ENCODE data around the gene MYL10.

Gene MYL10

DNA sequence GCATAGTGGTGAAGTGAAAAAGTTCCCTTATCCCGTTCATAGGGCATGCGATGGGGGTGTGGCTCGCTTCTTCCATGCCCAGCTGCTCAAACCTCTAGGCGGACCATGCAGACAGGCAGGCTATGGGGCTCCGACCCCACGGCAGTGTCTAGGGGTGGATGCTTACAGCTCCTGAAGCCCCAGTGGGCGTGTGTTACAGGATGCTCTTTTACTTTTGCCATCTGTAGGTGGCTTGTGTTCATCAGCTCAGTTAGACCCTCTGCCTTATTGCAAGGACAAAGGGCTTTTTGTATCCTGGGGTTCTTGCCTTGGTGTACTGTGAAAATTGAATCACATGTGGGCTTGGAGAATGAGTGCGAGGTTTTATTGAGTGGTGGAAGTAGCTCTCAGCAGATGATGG, at the start of gene MYL10:
Gene MYL10, minus strand, starts transcription at position 126 of the 400 bp plus-strand sequence. CDS start 178 bp downstream, outside the sequence.
- DNase-seq, result no peak

DNA sequence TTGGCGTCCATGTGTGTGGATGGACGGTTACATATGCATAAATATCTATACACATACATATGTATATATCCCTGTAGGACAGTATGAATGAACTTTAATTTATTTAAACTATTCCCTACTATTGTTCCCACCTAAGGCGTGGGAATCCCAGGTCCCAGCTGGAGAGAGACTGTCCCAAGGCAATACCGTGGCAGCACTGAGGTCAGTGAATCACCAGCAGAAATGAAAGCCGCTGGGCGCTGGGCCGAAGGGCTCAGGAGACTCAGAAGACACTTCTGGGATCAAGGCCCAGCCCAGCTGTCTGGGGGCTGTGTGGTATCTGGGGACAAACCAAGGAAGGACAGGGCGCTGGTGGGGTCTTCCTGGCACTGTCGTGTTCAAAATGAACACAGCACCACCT, 49.6 kb upstream of the MYL10 start:
- DNase-seq, result no peak

DNA sequence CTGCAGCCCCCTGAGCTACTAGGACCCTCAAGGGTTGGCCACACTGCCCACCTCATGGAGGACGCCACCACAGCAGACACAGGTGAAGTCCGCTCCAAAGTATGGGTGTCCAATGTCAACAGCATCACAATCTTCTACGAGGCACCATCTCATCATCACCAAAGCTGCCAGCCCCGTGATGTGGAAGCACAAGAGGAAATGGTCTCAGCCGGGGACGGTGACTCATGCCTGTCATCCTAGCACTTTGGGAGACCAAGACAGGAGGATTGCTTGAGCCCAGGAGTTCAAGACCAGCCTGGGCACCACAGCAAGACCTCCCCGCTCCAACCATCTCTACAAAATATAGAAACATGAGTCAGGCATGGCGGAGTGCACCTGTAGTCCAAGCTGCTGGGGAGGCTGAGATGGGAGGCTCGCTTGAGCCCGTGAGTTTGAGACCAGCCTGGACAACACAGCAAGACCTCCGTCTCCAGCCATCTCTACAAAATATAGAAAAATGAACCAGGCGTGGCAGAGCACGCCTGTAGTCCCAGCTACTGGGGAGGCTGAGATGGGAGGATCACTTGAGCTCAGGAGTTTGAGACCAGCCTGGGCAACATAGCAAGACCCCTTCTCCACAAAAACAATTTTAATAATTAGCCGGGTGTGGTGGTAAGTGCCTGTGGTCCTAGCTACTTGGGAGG, 48.8 kb upstream of the MYL10 start:
- no peak for DNase-seq

DNA sequence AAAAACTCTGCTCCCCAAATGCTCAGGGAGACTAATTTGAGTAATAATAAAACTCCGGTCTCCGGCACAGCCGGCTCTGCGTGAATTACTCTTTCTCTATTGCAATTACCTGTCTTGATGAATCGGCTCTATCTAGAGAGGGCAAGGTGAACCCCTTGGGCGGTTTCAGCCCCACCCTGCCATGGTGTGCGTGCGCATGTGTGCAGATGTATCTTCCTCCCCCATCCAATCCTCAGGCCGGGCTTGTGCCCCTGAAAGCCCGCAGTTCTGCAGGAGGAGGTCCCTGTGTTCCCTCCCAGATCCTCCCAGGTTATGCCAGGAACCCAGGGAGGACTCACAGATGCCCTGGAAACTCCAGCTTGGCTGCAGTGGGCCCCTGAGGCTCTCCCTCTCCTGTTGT, 48.3 kb upstream of the MYL10 start:
- DNase-seq, result no peak

DNA sequence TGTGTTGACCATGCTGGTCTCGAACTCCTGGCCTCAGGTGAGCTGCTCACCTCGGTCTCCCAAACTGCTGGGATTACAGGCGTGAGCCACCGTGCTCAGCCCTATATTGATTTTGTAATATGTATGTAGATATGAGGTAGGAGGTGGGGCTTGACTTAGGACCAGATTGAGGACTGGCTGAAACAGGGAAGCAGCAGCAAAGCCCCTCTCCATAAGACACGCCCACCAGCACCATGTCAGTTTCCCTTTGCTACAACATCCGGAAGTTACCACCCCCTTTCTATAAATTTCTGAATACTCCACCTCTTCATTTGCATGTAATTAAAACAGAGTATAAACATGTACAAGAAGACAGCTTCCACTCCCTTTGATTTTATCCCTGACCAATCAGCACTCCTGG, 47.9 kb upstream of the MYL10 start:
- DNase-seq, result no peak

DNA sequence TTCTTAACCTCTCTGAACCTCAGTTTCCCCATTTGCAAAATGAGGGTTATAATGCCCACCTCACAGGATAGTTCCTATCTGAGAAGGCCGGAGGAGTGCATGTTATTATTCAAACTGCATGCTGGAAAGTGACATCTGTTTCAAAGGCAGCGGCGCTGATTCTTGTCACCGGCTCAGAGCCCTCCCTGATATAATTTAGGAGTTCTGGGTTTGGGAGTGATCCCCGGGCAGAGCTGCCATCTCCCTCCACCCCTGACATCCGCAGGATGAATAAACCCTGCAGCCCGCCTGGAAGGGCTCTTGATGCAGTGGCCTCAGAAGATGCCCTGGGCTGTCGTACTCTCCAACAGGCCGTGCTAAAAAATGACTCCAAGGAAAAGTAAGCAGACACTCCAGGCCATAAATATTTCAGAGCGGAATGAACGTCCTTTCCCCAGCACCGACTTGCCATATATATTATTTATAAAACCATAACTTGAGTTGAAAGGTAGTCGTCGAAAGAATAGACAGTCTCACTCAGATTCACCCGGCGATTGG, 47.0 kb upstream of the MYL10 start:
- DNase-seq, result no peak

DNA sequence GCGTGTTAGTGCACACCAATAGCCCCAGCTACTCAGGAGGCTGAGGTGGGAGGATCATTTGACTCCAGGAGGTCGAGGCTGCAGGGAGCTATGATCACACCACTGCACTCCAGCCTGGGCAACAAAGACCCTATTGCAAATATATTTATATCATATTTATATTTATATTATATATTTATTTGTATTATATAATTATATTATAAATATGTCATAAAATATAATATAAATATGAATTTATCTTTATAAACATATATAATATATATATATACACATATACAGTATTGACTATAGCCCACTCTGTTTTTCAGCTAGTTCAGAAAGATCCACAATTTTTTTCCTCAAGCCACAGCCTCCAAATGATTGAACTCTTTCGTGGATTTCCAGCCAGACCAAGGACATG, 45.3 kb upstream of the MYL10 start:
- DNase-seq, result no peak

DNA sequence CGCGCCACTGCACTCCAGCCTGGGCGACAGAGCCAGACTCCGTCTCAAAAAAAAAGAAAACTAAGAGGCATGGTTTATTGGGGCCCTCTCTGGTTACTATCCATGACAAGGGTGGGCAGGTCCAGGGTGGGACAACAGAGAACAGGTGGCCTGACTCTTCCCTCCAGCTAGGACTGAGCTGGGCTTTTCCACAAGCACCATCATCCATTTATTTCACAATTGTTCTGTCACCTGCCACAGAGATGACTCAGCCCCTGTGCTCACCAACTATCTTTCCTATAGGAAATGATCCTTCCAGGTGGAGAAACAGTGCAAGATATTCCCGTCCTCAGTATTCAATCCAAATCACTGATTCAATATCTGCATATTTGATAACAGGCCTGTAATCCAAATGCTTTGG, 44.9 kb upstream of the MYL10 start:
- no peak for DNase-seq

DNA sequence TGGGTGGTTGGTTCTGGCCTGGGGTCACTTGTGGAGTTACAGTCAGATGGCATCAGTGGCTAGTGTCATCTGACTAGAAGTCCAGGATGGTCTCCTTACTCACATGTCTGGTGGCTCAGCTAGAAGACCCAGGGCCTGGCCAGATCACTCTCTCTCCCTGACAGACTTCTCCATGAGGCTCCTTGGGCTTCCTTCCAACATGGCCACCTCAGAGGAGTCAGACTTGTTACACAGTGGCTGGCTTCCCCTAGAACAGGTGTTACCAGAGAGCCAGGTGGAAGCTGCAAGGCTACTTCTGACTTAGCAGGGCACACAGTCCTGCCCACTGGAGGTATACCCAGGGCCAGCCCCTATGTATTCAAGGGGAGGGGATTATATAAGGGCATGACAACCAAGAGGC, 44.2 kb upstream of the MYL10 start:
- no peak for DNase-seq

DNA sequence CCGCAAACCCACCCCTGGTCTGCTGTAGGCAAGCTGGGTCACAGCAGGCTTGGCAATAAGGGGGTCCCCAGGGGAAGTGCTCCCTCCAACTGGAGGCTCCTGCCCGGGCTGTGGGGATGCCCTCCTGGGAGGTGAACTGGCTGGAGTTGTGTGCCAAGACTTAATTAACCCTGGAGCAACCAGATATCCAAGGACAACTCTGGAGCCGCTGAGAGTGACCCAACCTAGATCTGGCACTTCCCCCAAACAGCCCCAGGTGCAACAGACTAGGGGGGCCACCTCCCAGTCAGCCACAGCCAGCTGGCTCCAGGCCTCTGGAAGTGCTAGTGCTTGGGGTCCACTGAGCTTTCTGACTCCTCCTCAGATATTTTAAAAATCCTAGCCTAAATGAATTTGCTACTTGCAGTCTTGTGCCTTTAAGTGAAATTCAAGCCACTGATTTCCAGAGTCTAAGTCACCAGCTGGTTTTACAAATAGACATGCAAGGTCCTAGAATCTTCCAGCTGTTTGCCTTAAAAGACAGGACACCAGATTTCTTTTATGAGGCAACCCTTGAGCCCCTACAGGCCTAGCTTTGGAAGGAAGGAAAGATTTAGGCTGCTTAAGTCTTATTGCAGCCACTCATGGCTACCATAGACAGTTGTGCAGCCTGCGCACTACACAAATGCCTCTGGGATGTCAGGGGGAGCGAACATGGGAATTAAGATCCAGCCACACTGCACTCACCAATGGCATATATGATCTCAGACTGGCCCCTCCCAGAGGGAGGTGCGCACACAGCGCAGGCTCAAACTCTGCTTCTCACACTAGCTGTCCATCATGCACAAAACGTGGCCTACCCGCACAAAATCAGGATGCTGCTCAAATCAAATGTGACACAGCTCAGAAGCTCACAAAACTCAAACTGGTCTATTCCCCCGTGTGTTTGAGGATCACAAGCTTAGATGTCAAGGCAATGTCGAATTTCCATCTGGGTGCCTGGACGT, 42.6 kb upstream of the MYL10 start:
- no peak for DNase-seq

DNA sequence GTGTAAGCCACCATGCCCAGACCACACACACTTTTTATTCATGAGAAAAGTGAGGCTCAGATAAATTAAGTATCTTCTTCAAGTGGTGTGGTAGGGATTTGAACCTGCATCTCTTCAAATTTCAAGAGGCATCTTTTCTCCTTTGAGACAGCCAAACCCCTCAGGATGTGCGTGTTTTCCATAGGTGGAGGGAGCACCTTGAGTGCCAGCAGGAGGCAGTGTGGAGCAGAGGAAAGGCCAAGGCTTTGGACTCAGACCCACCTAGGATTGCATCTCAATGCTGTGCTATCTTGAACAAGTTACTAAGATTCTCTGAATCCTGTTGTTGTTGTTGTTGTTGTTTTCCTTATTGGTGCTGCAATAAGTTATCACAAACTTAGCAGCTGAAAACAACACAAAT, 40.2 kb upstream of the MYL10 start:
- no peak for DNase-seq

DNA sequence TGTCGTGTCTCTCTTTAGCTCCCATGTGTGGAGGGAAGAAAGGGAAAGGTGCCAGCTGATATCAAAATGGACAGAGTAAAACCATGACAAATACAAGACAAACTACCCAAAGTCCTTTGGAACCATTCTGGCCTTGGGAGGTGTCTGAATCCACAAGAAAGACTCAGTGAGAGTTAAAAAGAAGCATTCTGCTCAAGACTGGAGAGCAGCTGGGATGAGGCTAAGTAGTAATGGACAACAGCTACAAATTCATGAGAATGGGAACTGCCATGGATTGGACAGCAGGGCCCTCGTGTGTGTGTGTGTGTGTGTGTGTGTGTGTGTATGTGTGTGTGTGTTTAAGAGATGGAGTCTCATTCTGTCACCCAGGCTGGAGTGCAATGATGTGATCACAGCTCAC, 39.6 kb upstream of the MYL10 start:
- DNase-seq, result no peak

DNA sequence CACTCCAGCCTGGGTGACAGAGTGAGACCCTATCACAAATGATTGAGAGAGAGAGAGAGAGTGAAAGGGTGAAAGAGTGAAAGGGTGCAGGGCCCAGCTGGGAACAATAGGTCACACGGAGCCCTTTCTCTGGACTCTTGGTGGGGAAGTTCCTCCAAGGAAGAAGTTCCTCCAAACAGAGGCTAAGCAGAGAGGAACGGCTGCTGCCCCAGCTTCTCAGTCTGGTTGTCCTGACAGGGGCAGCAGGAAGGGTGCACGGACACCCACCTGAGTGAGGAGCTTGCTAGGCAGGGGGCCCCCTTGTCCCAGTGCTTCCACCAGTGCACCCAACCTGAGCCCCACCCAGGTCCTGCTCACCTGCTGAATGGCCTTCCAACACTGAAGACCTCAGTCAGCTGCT, 38.8 kb upstream of the MYL10 start:
- no peak for DNase-seq

DNA sequence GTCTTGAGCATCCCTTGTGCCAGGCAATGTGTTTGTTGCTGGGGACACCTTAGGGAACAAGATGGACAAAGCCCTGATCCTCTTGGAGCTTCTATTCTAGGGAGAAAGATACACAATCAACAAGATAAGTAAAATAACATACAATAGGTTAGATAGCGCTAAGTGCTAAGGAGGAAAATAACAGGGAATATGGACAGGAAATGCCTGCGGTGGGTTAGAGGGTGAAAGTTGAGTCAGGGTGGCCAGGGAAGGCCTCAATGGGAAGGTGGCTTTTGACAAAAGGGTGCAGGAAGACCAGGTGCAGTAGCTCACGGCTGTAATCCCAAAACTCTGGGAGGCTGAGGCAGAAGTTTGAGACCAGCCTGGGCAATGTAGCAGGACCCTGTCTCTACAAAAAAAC, 38.3 kb upstream of the MYL10 start:
- DNase-seq, result no peak

DNA sequence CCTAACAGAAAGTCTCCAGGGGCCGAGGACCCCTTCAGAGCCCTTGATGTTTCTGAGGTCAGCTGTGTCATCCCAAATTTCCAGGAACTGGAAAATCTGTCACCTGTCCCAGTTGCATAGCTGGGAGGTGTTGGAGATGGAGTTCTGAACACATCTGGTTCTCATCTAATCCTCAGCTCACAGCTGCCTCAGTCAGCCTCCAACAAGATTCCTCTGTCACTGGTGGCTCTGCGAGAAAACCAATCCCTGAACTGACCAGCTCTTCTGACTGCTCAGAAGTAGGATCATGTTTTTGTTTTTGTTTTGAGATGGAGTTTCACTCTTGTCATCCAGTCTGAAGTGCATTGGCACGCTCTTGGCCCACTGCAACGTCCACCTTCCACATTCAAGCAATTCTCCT, 37.6 kb upstream of the MYL10 start:
- DNase-seq, result no peak

DNA sequence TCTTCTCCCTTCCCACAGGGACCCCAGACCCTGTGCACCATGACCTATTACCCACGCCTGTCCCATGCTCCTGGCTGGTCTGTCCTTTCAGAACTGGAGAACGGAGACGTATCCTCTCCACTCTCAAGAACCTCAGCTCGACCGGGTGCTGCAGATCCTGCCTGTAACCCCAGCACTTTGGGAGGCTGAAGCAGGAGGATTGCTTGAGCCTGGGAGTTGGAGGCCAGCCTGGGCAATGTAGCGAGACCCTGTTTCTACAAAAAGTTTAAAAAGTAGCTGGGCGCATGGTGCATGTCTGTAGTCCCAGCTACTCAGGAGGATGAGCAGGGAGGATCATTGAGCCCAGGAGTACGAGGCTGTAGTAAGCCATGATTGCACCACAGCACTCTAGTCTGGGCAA, 37.2 kb upstream of the MYL10 start:
- DNase-seq, result no peak

DNA sequence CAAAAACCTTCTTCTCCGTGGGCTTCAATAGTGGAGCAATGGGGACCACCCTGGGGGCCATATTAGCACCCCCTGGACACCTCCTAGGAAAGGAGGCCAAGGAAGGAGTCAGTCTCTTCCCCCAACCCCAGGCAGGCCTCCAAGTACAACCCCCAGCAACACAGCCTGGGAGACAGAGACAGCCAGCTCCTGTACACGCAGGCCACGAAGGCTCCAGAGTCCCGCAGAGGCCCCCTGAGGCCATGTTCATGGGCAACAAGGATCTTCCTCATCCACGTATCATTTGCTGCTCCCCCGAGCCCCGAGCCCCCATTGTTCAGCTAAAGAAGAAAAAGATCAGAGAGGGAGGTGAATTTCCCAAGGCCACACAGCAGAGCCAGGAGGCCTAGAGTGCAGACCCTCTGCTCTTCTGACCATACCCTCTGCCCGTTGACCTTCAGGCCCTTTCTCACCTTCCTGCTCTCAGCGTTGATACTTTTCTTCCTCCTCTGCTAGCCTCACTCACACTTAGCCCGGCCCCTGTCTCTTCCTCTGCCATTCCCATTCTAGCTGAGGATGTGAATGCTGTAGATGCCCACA, 35.9 kb upstream of the MYL10 start:
- DNase-seq, result no peak

DNA sequence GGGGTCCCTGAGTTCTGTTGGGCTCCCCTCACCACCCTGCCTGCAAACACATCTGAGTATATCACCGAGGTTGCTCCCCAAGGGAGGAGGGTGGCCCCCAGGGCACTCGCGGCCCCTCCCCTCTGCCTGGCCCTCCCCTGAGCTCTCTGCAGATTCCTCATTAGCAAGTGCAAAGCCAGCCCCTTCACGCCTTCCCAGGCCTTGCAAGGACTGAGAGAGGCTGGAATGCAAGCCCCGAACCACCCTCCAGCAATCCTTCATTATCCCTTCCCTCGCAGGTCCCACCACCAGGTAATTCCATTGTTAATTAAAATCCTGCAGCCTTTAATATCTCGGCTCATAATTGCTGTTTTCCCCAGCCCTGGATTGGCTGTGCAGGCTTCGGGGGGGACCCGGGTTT, 35.3 kb upstream of the MYL10 start:
- no peak for DNase-seq

DNA sequence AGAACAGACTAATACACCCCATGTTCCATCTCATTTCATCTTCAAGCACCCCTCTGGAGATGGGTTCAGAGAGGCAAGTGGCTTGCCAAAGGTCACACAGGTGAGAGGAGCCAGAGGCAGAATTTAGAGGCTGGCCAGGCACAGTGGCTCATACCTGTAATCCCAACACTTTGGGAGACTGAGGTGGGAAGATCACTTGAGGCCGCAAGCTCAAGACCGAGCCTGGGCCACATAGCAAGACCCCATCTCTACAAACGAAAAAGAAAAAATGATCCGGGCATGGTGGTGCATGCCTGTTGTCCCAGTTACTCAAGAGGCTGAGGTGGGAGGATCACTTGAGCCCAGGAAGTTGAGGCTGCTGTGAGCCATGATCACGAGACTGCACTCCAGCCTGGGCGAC, 34.7 kb upstream of the MYL10 start:
- DNase-seq, result no peak

DNA sequence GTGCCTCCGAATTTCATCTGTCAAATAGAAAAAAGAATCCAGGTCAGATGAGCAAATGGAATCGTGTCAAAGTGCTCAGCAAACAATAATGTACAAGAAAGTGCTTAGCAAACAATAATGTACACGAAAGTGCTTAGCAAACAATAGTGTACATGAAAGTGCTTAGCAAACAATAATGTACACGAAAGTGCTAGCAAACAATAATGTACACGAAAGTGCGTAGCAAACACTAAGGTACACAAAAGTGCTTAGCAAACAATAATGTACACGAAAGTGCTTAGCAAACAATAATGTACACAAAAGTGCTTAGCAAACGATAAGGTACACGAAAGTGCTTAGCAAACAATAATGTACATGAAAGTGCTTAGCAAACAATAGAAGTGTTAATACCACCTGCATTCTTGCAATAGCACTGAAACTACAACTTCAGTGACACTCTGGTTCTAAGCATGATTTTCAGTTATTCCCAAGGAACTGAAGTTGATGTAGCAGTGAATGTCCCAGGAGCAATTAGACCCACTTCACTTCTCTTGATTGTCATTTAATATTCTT, 33.4 kb upstream of the MYL10 start:
- DNase-seq, result no peak

DNA sequence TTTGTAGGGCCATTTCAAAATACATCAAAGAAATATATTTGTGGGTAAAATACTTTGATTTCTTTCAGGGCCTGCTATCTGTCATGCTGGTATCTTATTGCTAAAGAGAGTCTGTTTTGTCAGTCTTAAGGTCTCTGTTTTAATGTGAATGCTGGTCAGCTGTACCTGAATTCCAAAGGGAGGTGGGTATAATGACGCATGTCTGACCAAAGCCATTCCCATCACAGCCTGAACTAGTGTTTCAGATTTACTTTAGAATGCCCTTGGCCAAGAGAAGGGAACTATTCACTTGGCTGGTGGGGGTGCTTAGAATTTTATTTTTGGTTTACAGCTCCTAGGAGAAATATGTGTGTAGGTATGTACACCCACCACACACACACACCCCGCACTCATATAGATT, 30.6 kb upstream of the MYL10 start:
- no peak for DNase-seq

DNA sequence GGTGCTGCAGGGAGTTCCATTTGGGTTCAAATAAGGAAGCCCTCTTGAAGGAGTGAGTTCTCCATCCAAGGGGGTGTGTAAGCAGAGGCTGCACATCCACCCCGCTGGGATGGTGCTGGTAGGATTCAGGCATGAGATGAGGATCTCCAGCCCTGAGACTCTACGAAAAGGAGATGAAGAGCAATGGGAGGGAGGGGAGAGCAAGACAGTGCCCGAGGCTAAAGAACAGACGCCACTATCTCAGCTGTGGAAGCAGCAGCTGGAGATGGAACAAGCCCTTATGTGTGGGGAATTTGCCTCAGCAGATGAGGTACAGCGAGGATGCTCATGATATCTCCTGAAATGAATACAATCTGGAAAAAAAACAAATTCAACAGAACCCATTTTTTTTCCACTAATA, 28.1 kb upstream of the MYL10 start:
- no peak for DNase-seq
